ENCODE data around the gene SLC8B1.

DNA sequence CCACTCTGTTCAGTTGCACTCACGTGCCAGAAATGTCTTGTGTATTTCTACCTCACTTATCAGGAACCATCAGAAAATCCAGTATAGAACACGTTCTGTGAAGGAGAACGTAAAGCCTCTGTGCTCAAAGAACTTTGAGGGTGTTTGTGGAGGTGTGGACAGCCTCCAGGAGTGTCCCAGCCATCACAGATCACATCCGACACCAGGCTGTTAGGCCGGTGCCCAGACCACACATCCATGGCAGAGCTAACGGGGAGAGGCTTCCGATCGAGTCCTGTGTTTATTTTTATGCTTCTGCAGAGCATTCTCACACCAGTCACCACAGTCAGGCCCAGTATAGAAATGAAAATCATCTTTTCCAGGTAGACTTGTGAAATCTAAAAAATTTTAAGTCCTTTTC is 60.1 kb downstream of the SLC8B1 start:
- TF ChIP-seq POLR2AphosphoS5 (IDR thresholded peaks at IDR 0.05; ENCODE audit: borderline replicate concordance, low read depth, low read length) (no peak), EZH2 (IDR thresholded peaks at IDR 0.05) (no peak)
